HepG2 (cell line): ENCODE measurements around the gene MAPK8IP1. TPM values are rescaled to one million over a fixed set of nuclear protein-coding genes. Genes with fewer than 3 reads are reported as not detected.

Experiments
- ASH2L ChIP-seq: fragments of 300-600, 200-600 bp; sonication (generic); IDR thresholded peaks from 2 replicates; pipeline ENCODE4 v1.7.0; 2017; ENCODE audit warnings: low read depth, mild to moderate bottlenecking, moderate library complexity, mixed read lengths, low read length; ENCODE audit not compliant: insufficient read length
- CC2D1A ChIP-seq: sonication (generic); formaldehyde crosslinking; IDR thresholded peaks from 2 replicates; pipeline ENCODE4 v1.8.1; 2023; ENCODE audit warnings: mild to moderate bottlenecking, missing genetic modification reagents
- CREM ChIP-seq, 2 experiments: sonication (generic) in 1 of 2; formaldehyde crosslinking in 1 of 2; IDR thresholded peaks; 2 replicates each; pipeline versions ENCODE4 v1.4.0 to v1.6.1; 2016 to 2020; ENCODE audit warnings: antibody characterized with exemption in 1 of 2, mild to moderate bottlenecking in 1 of 2, missing genetic modification reagents in 1 of 2
- FOXA3 ChIP-seq: IDR thresholded peaks from 2 replicates; pipeline ENCODE4 v1.6.1; 2016; ENCODE audit warnings: missing genetic modification reagents, missing compliant biosample characterization
- HMG20A ChIP-seq: IDR thresholded peaks from 2 replicates; pipeline ENCODE4 v1.6.1; 2016; ENCODE audit warnings: borderline replicate concordance
- POLR2AphosphoS2 ChIP-seq: IDR thresholded peaks from 2 replicates; pipeline ENCODE4 v1.6.1; 2011; ENCODE audit warnings: low read depth, low read length, improper control_type of control experiment
- SRY ChIP-seq: sonication (generic); formaldehyde crosslinking; IDR thresholded peaks from 2 replicates; pipeline ENCODE4 v1.8.0; 2022; ENCODE audit warnings: mild to moderate bottlenecking, missing genetic modification reagents
- TERF1 ChIP-seq: sonication (generic); formaldehyde crosslinking; IDR thresholded peaks from 2 replicates; pipeline ENCODE4 v1.8.0; 2022; ENCODE audit warnings: mild to moderate bottlenecking, missing genetic modification reagents, moderate library complexity
- ZBTB10 ChIP-seq: sonication (generic); formaldehyde crosslinking; IDR thresholded peaks from 2 replicates; pipeline ENCODE4 v1.4.0; 2020; ENCODE audit warnings: missing genetic modification reagents, borderline replicate concordance
- ZNF10 ChIP-seq: sonication (generic); formaldehyde crosslinking; IDR thresholded peaks from 2 replicates; pipeline ENCODE4 v1.4.0; 2020; ENCODE audit warnings: mild to moderate bottlenecking, low read depth, missing genetic modification reagents, borderline replicate concordance
- ZNF275 ChIP-seq: sonication (generic); formaldehyde crosslinking; IDR thresholded peaks from 2 replicates; pipeline ENCODE4 v1.8.0; 2022; ENCODE audit warnings: missing genetic modification reagents, mild to moderate bottlenecking, inconsistent platforms, borderline replicate concordance
- ZNF281 ChIP-seq: sonication (generic); formaldehyde crosslinking; IDR thresholded peaks from 2 replicates; pipeline ENCODE4 v1.4.0; 2020; ENCODE audit warnings: missing genetic modification reagents, borderline replicate concordance
- ZNF629 ChIP-seq: sonication (generic); formaldehyde crosslinking; conservative IDR thresholded peaks from 2 replicates; pipeline ENCODE4 v1.5.0; 2020; ENCODE audit warnings: missing genetic modification reagents
- ZNF660 ChIP-seq: sonication (generic); formaldehyde crosslinking; IDR thresholded peaks from 2 replicates; pipeline ENCODE4 v1.5.1; 2020; ENCODE audit warnings: mild to moderate bottlenecking, low read depth, missing genetic modification reagents, borderline replicate concordance
- ZXDC ChIP-seq: sonication (generic); formaldehyde crosslinking; IDR thresholded peaks from 2 replicates; pipeline ENCODE4 v1.5.0; 2020; ENCODE audit warnings: mild to moderate bottlenecking, missing genetic modification reagents
- polyA plus RNA-seq, 8 experiments: library from polyadenylated mRNA; depleted of rRNA in 3 of 8; stranded (reverse) in 7 of 8; unstranded in 1 of 8; fragments of >200 nt; fragmentation: Illumina TruSeq in 4 of 8; extraction: Trizol in 4 of 8; gene quantifications; 2 replicates each; pipeline versions ENCODE4 v1.2.1 to v1.2.3, GENCODE V29; 2011 to 2016; ENCODE audit warnings: low read depth in 4 of 8, missing spikeins in 1 of 8, mixed read lengths in 1 of 8; ENCODE audit not compliant: insufficient read depth in 1 of 8
- total RNA-seq, 5 experiments: library from RNA; depleted of rRNA; stranded (reverse); fragments of >200 nt; fragmentation: Illumina TruSeq; extraction: Trizol; gene quantifications; 2 replicates each; pipeline ENCODE4 v1.2.3, GENCODE V29; 2016; ENCODE audit warnings: low read depth in 1 of 5

Gene MAPK8IP1
- total and polyA plus RNA-seq, 2 of the 13 experiments (the other 11 are each of a cell fraction or from before 2014, with no cell fraction given): 2.2 to 4.2 TPM

GRCh38 chr11:45917623-45918330, 32.3 kb downstream of the MAPK8IP1 start, which contains the start of gene PEX16 (continued):
- TF ChIP-seq ZNF275 (CRISPR knock-in tag): no peak
- TF ChIP-seq ZNF629 (CRISPR knock-in tag): no peak
- TF ChIP-seq CREM (IDR thresholded peaks at IDR 0.05): peak; percentile 49; the same call in 1 of the 2 replicates
- TF ChIP-seq CREM (CRISPR knock-in tag; IDR thresholded peaks at IDR 0.05): no peak
- TF ChIP-seq FOXA3: 0 out of 2 replicates have a peak, but pooled peaks have one; percentile 8
- TF ChIP-seq ASH2L: peak; percentile 63
- no peak; the same call in 1 of the 2 replicates for TF ChIP-seq SRY (CRISPR knock-in tag)
- TF ChIP-seq ZNF10: no peak
- no peak for TF ChIP-seq HMG20A (CRISPR knock-in tag)
- no peak for TF ChIP-seq ZXDC
- TF ChIP-seq ZNF281: no peak
- no peak for TF ChIP-seq ZNF660 (CRISPR knock-in tag)
- no peak for TF ChIP-seq TERF1 (CRISPR knock-in tag)
- TF ChIP-seq POLR2AphosphoS2: peak; percentile 92
- no peak for TF ChIP-seq ZBTB10 (CRISPR knock-in tag)
- TF ChIP-seq CC2D1A (CRISPR knock-in tag): peak; percentile 70; the same call in 1 of the 2 replicates
